EH (cell line): ENCODE data around the gene INF2.

ENCODE experiments used
- DNase-seq: peaks from one replicate; pipeline ENCODE4 v3.0.0-alpha.2; 2015; ENCODE audit warnings: low read depth

INF2 gene

GRCh38 chr14:104770072-104770579 lies 80.7 kb downstream of the INF2 start:
- no peak for DNase-seq

- DNase-seq: no peak
Measured at GRCh38 chr14:104770851-104771272, 81.4 kb downstream of the INF2 start.

- no peak for DNase-seq
Measured at GRCh38 chr14:104771374-104771773, 82.0 kb downstream of the INF2 start.
